Measurements from ENCODE around the gene HOXA10. TPM values are rescaled to one million over a fixed set of nuclear protein-coding genes. Genes with fewer than 3 reads are reported as not detected.
A peak's percentile ranks its signal among the peaks of the same experiment; 100 is the strongest.

The HOXA10 gene
- polyA plus RNA-seq, 3 donors: 0.09 to 3.2 (median 0.33) TPM

GRCh38 chr7:27164367-27165088 lies 9.6 kb downstream of the HOXA10 start:
- peaks cover 84 to 93% (median 84%) of the 10 kb centered on the region in 3 donors for H3K27me3 Mint-ChIP-seq (ENCODE audit: low read depth in 3 of 3)
- Histone ChIP-seq H3K4me2 (replicated peaks; ENCODE audit: extremely low read depth, low read length, poor library complexity, severe bottlenecking) (peak overlapping the region; percentile 69), H3K4me1 (ENCODE audit: control insufficient read depth in 1 of 2, insufficient read depth in 2 of 2, low read length in 2 of 2) (peaks cover 76 to 93% of the 10 kb centered on the region in 2 donors), H3K27me3 (ENCODE audit: control insufficient read depth in 2 of 2, insufficient read depth in 2 of 2, low read length in 2 of 2) (peaks cover 55 to 92% of the 10 kb centered on the region in 2 donors), H3K4me3 (replicated peaks in 1 of 3; ENCODE audit: low read depth in 2 of 3, low read length in 3 of 3) (peak overlapping the region; percentile 17 to 74 (median 40)), H2AFZ (ENCODE audit: insufficient read depth, low read depth, low read length, poor library complexity, severe bottlenecking) (peak overlapping the region; percentile 79), H3K27ac (ENCODE audit: low read depth in 1 of 2, low read length in 2 of 2) (no peak overlapping the region), H3K9me3 (replicated peaks in 1 of 2; ENCODE audit: control insufficient read depth in 1 of 2, insufficient read depth in 1 of 2, low read length in 2 of 2) (peaks cover 18 to 30% of the 10 kb centered on the region in 2 donors), H3K79me2 (ENCODE audit: insufficient read depth, low read length) (peaks cover 7% of the 10 kb centered on the region), H4K20me1 (ENCODE audit: insufficient read depth, low read length) (no peaks in the 10 kb centered on the region), H3K36me3 (replicated peaks in 1 of 2; ENCODE audit: control insufficient read depth in 1 of 2, insufficient read depth in 2 of 2, low read length in 2 of 2) (no peaks in the 10 kb centered on the region), H3K9ac (ENCODE audit: insufficient read depth, low read length, poor library complexity, severe bottlenecking) (peak overlapping the region; percentile 32)
- H3K36me3 Mint-ChIP-seq: peaks cover 23 to 40% of the 10 kb centered on the region in 2 donors
- WGBS (ENCODE audit: insufficient coverage): under 1% methylated on average over 47 of the region's 47 CpGs
- TF ChIP-seq, protein P1, sequence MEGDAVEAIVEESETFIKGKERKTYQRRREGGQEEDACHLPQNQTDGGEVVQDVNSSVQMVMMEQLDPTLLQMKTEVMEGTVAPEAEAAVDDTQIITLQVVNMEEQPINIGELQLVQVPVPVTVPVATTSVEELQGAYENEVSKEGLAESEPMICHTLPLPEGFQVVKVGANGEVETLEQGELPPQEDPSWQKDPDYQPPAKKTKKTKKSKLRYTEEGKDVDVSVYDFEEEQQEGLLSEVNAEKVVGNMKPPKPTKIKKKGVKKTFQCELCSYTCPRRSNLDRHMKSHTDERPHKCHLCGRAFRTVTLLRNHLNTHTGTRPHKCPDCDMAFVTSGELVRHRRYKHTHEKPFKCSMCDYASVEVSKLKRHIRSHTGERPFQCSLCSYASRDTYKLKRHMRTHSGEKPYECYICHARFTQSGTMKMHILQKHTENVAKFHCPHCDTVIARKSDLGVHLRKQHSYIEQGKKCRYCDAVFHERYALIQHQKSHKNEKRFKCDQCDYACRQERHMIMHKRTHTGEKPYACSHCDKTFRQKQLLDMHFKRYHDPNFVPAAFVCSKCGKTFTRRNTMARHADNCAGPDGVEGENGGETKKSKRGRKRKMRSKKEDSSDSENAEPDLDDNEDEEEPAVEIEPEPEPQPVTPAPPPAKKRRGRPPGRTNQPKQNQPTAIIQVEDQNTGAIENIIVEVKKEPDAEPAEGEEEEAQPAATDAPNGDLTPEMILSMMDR (IDR thresholded peaks at IDR 0.05): peak; percentile 5
- peak in 1 of 3 donors; percentile 40 for DNase-seq
- peak overlapping the region; percentile 72 to 92 for H3K4me3 Mint-ChIP-seq
- H3K9me3 Mint-ChIP-seq: peaks cover 5 to 52% (median 36%) of the 10 kb centered on the region in 7 donors
- H3K27ac Mint-ChIP-seq: no peak overlapping the region
- intact Hi-C loops (cut with micrococcal nuclease): loop anchor here (5.0 to 10.0 kb wide), 6 partner anchors 38 to 1302 kb away; partner anchors contain the start of gene HOXA13 (in 1 of the 2)
- H3K4me1 Mint-ChIP-seq: peaks cover 68% of the 10 kb centered on the region

- Histone ChIP-seq H3K27me3 (ENCODE audit: control insufficient read depth in 2 of 2, insufficient read depth in 2 of 2, low read length in 2 of 2) (peaks cover 57 to 92% of the 10 kb centered on the region in 2 donors), H3K27ac (ENCODE audit: low read depth in 1 of 2, low read length in 2 of 2) (no peak overlapping the region), H3K79me2 (ENCODE audit: insufficient read depth, low read length) (peaks cover 7% of the 10 kb centered on the region), H3K36me3 (replicated peaks in 1 of 2; ENCODE audit: control insufficient read depth in 1 of 2, insufficient read depth in 2 of 2, low read length in 2 of 2) (no peaks in the 10 kb centered on the region), H3K4me2 (replicated peaks; ENCODE audit: extremely low read depth, low read length, poor library complexity, severe bottlenecking) (peak overlapping the region; percentile 69), H2AFZ (ENCODE audit: insufficient read depth, low read depth, low read length, poor library complexity, severe bottlenecking) (peak overlapping the region; percentile 79), H3K9ac (ENCODE audit: insufficient read depth, low read length, poor library complexity, severe bottlenecking) (peak overlapping the region; percentile 32), H3K9me3 (replicated peaks in 1 of 2; ENCODE audit: control insufficient read depth in 1 of 2, insufficient read depth in 1 of 2, low read length in 2 of 2) (peaks cover 18 to 35% of the 10 kb centered on the region in 2 donors), H3K4me1 (ENCODE audit: control insufficient read depth in 1 of 2, insufficient read depth in 2 of 2, low read length in 2 of 2) (peaks cover 72 to 88% of the 10 kb centered on the region in 2 donors), H4K20me1 (ENCODE audit: insufficient read depth, low read length) (no peaks in the 10 kb centered on the region), H3K4me3 (replicated peaks in 1 of 3; ENCODE audit: low read depth in 2 of 3, low read length in 3 of 3) (peak overlapping the region; percentile 17 to 74 (median 40))
- peaks cover 23 to 40% of the 10 kb centered on the region in 2 donors for H3K36me3 Mint-ChIP-seq
- TF ChIP-seq, protein P1 (IDR thresholded peaks at IDR 0.05): peak; percentile 12
- intact Hi-C loops (cut with micrococcal nuclease): loop anchor here (5.0 to 10.0 kb wide), 4 partner anchors 309 to 797 kb away; no protein-coding TSS in a partner anchor
- peaks cover 67% of the 10 kb centered on the region for H3K4me1 Mint-ChIP-seq
- no peak for DNase-seq
- peaks cover 84 to 93% (median 86%) of the 10 kb centered on the region in 3 donors for H3K27me3 Mint-ChIP-seq (ENCODE audit: low read depth in 3 of 3)
- H3K4me3 Mint-ChIP-seq: peak overlapping the region; percentile 72 to 92
- H3K27ac Mint-ChIP-seq: peak overlapping the region in 2 of 7 donors; percentile 37 to 57
- WGBS (ENCODE audit: insufficient coverage): 0% methylated on average over 7 of the region's 12 CpGs
- peaks cover 5 to 51% (median 36%) of the 10 kb centered on the region in 7 donors for H3K9me3 Mint-ChIP-seq
These were observed 10.1 kb downstream of the HOXA10 start for GRCh38 chr7:27164045-27164366.

Data from CD14-positive monocyte (primary cell).